Liver (tissue), 9 donors: ENCODE results near the gene NAA11. TPM values are rescaled to one million over a fixed set of nuclear protein-coding genes. Genes with fewer than 3 reads are reported as not detected.

Source experiments
- DNase-seq: peaks from one replicate; pipeline ENCODE4 v3.0.0-alpha.2; 2017; ENCODE audit warnings: low spot score
- H3K27ac ChIP-seq, 2 donors: one replicate each; pipeline ENCODE4 v1.7.0; 2013; ENCODE audit warnings: inconsistent platforms in 2 of 2, low read length in 2 of 2, control low read depth in 1 of 2, low read depth in 1 of 2, mild to moderate bottlenecking in 1 of 2
- H3K27me3 ChIP-seq, 4 donors: one replicate each; pipeline versions ENCODE4 v1.6.1 to v1.7.0; 2013; ENCODE audit warnings: low read length in 3 of 4, inconsistent platforms in 1 of 4, mild to moderate bottlenecking in 1 of 4, moderate library complexity in 1 of 4; ENCODE audit not compliant: control insufficient read depth in 4 of 4, insufficient read depth in 4 of 4
- H3K36me3 ChIP-seq, 4 donors: one replicate each; pipeline versions ENCODE4 v1.6.1 to v1.7.0; 2013; ENCODE audit warnings: low read length in 3 of 4, mild to moderate bottlenecking in 3 of 4, low read depth in 1 of 4, moderate library complexity in 1 of 4; ENCODE audit not compliant: control insufficient read depth in 4 of 4, insufficient read depth in 3 of 4
- H3K4me1 ChIP-seq, 4 donors: one replicate each; pipeline versions ENCODE4 v1.6.1 to v1.7.0; 2013; ENCODE audit warnings: low read length in 3 of 4, mild to moderate bottlenecking in 3 of 4, moderate library complexity in 1 of 4; ENCODE audit not compliant: control insufficient read depth in 4 of 4, insufficient read depth in 4 of 4
- H3K4me3 ChIP-seq, 3 donors: one replicate each; pipeline versions ENCODE4 v1.6.1 to v1.7.0; 2013; ENCODE audit warnings: low read length in 3 of 3, control low read depth in 1 of 3, low read depth in 1 of 3, mild to moderate bottlenecking in 1 of 3
- H3K9ac ChIP-seq, 2 donors: one replicate each; pipeline ENCODE4 v1.7.0; 2013; ENCODE audit warnings: low read length in 2 of 2, mild to moderate bottlenecking in 2 of 2, moderate library complexity in 2 of 2, control low read depth in 1 of 2, low read depth in 1 of 2
- H3K9me3 ChIP-seq, 4 donors: one replicate each; pipeline versions ENCODE4 v1.6.1 to v1.7.0; 2013; ENCODE audit warnings: low read length in 3 of 4; ENCODE audit not compliant: control insufficient read depth in 4 of 4
- ATF3 ChIP-seq: IDR thresholded peaks from 2 replicates; pipeline ENCODE4 v1.6.1; 2016; ENCODE audit warnings: antibody characterized with exemption
- FOXA1 ChIP-seq: IDR thresholded peaks from 2 replicates; pipeline ENCODE4 v1.6.1; 2016; ENCODE audit warnings: antibody characterized with exemption
- GABPA ChIP-seq, 2 donors: IDR thresholded peaks in 1 of 2; conservative IDR thresholded peaks in 1 of 2; 2 replicates each; pipeline ENCODE4 v1.6.1; 2016; ENCODE audit warnings: antibody characterized with exemption in 2 of 2, mild to moderate bottlenecking in 1 of 2, moderate library complexity in 1 of 2
- HNF4A ChIP-seq, 2 donors: conservative IDR thresholded peaks; 2 replicates each; pipeline ENCODE4 v1.6.1; 2016; ENCODE audit warnings: antibody characterized with exemption in 2 of 2, mild to moderate bottlenecking in 2 of 2
- NR2F2 ChIP-seq: IDR thresholded peaks from 2 replicates; pipeline ENCODE4 v1.6.1; 2016; ENCODE audit warnings: antibody characterized with exemption
- RAD21 ChIP-seq, 2 donors: IDR thresholded peaks; 2 replicates each; pipeline ENCODE4 v1.6.1; 2016; ENCODE audit warnings: antibody characterized with exemption in 2 of 2, mild to moderate bottlenecking in 2 of 2
- REST ChIP-seq: IDR thresholded peaks from 2 replicates; pipeline ENCODE4 v1.6.1; 2016; ENCODE audit warnings: antibody characterized with exemption, mild to moderate bottlenecking
- RXRA ChIP-seq, 2 donors: IDR thresholded peaks; 2 replicates each; pipeline ENCODE4 v1.6.1; 2017 to 2018; ENCODE audit warnings: antibody characterized with exemption in 2 of 2, mild to moderate bottlenecking in 1 of 2
- SP1 ChIP-seq: IDR thresholded peaks from 2 replicates; pipeline ENCODE4 v1.6.1; 2018; ENCODE audit warnings: antibody characterized with exemption, mild to moderate bottlenecking
- TAF1 ChIP-seq: conservative IDR thresholded peaks from 2 replicates; pipeline ENCODE4 v1.6.1; 2016; ENCODE audit warnings: antibody characterized with exemption, mild to moderate bottlenecking
- YY1 ChIP-seq: IDR thresholded peaks from 2 replicates; pipeline ENCODE4 v1.6.1; 2016; ENCODE audit warnings: antibody characterized with exemption, mild to moderate bottlenecking
- ZBTB33 ChIP-seq: IDR thresholded peaks from 2 replicates; pipeline ENCODE4 v1.6.1; 2016; ENCODE audit warnings: antibody characterized with exemption
- WGBS: extraction: QIAGEN DNeasy Blood & Tissue Kit; methylation state at CpG from one replicate; pipeline ENCODE4 v1.1.7; 2013; 5-methylcytosine and 5-hydroxymethylcytosine counted together
- polyA plus RNA-seq, 2 donors: library from polyadenylated mRNA; stranded (reverse) in 1 of 2; unstranded in 1 of 2; fragments of 200-250 nt in 1 of 2; fragments of >200 nt in 1 of 2; fragmentation: Nextera tagmentation in 1 of 2; extraction: Ambion mirVana in 1 of 2; gene quantifications; one replicate each; pipeline versions ENCODE4 v1.2.1 to v1.2.3, GENCODE V29; 2013 to 2015
- total RNA-seq, 2 donors: library from RNA; depleted of rRNA; stranded (reverse); fragments of >200 nt; gene quantifications; one replicate each; pipeline ENCODE4 v1.2.3, GENCODE V29; 2014
- donor health status: healthy.
- donor health status: healthy.
- donor health status: healthy.
- donor health status: healthy.
- donor health status: healthy.

Gene NAA11
- total and polyA plus RNA-seq, 4 donors = not detected

GRCh38 chr4:79306795-79307194 is 19.1 kb downstream of the NAA11 start (continued):
- no peak for TF ChIP-seq REST
- TF ChIP-seq NR2F2 = no peak
- no peak for TF ChIP-seq SP1
- TF ChIP-seq TAF1 = no peak
- TF ChIP-seq RAD21 (IDR thresholded peaks at IDR 0.05) = no peak
- TF ChIP-seq HNF4A (conservative IDR thresholded peaks at IDR 0.05) = no peak
- TF ChIP-seq ATF3 = no peak

- TF ChIP-seq RAD21 (IDR thresholded peaks at IDR 0.05) = no peak
- TF ChIP-seq ATF3 = no peak
- TF ChIP-seq YY1 = no peak
- no peak for TF ChIP-seq ZBTB33
- TF ChIP-seq FOXA1 = no peak
- TF ChIP-seq GABPA (IDR thresholded peaks at IDR 0.05 in 1 of 2, conservative IDR thresholded peaks at IDR 0.05 in 1 of 2) = no peak
- TF ChIP-seq RXRA (IDR thresholded peaks at IDR 0.05) = no peak
- no peak for TF ChIP-seq SP1
- Histone ChIP-seq H3K9me3 (no peaks in the 10 kb centered on the region), H3K9ac (no peak overlapping the region), H3K27me3 (peaks cover 0 to 3% (median 0%) of the 10 kb centered on the region in 4 donors), H3K4me3 (no peak overlapping the region), H3K36me3 (no peaks in the 10 kb centered on the region), H3K27ac (no peak overlapping the region), H3K4me1 (no peaks in the 10 kb centered on the region)
- DNase-seq = no peak
- 85% methylated on average over 2 of the region's 2 CpGs for WGBS
Measured at GRCh38 chr4:79300280-79300679, 25.6 kb downstream of the NAA11 start.

GRCh38 chr4:79298484-79298883 is 27.4 kb downstream of the NAA11 start:
- H3K4me1 ChIP-seq = no peaks in the 10 kb centered on the region
- peaks cover 0 to 3% (median 0%) of the 10 kb centered on the region in 4 donors for H3K27me3 ChIP-seq
- H3K27ac ChIP-seq = no peak overlapping the region
- no peaks in the 10 kb centered on the region for H3K36me3 ChIP-seq
- WGBS = 82% methylated on average over 6 of the region's 6 CpGs
- no peak overlapping the region for H3K4me3 ChIP-seq
- no peak for DNase-seq
- H3K9me3 ChIP-seq = no peaks in the 10 kb centered on the region
- TF ChIP-seq RAD21 (IDR thresholded peaks at IDR 0.05) (no peak), YY1 (no peak)
- H3K9ac ChIP-seq = no peak overlapping the region
